Panc1 (cell line): Measurements from ENCODE around the gene PLAAT2. TPM values are rescaled to one million over a fixed set of nuclear protein-coding genes. Genes with fewer than 3 reads are reported as not detected.
"Not testable (repeated sequence)": the region's sequence is repeated elsewhere in the genome, so short reads cannot be mapped to it uniquely, and the experiment has no call there.

ENCODE experiments used
- ATAC-seq: fragments of 200-7000 bp; cut with Tn5 transposase; 2 replicates; pipeline ENCODE4 v1.9.1; 2020; ENCODE audit warnings: mild to moderate bottlenecking, moderate library complexity
- BruUV-seq: library from RNA; stranded (reverse); fragments of 400-500 nt; replicated peaks from 2 replicates; lab custom pipeline; 2021; lab: Mats Ljungman, UMichigan
- CTCF ChIA-PET: fragments of 300-600 bp; sonication (Branson Sonifier 250); formaldehyde crosslinking; loops from one replicate; lab custom pipeline; 2022; ENCODE audit warnings: antibody characterized with exemption; lab: Charles Lee
- POLR2A ChIA-PET: fragments of 300-600 bp; sonication (Branson Sonifier 250); formaldehyde crosslinking; loops from one replicate; lab custom pipeline; 2022; ENCODE audit warnings: antibody characterized with exemption; lab: Charles Lee
- DNase-seq: peaks from one replicate; pipeline ENCODE4 v3.0.0-alpha.2; 2010; ENCODE audit warnings: low read depth, low spot score
- H3K27ac ChIP-seq: 2 replicates; pipeline ENCODE4 v1.5.1; 2011; ENCODE audit warnings: mild to moderate bottlenecking, low read length, inconsistent platforms
- H3K27me3 ChIP-seq: fragments of 200-500 bp; sonication (Bioruptor generic); 2 replicates; pipeline ENCODE4 v1.6.0; 2014; ENCODE audit warnings: low read length, inconsistent platforms; ENCODE audit not compliant: control insufficient read depth, insufficient read depth
- H3K36me3 ChIP-seq: fragments of 200-500 bp; sonication (Bioruptor generic); 2 replicates; pipeline ENCODE4 v1.5.1; 2014; ENCODE audit warnings: inconsistent platforms, mild to moderate bottlenecking, low read length, moderate library complexity; ENCODE audit not compliant: control insufficient read depth, insufficient read depth
- H3K4me1 ChIP-seq: 2 replicates; pipeline ENCODE4 v1.5.1; 2011; ENCODE audit warnings: inconsistent platforms, mild to moderate bottlenecking, low read length, moderate library complexity; ENCODE audit not compliant: control insufficient read depth, insufficient read depth
- H3K4me3 ChIP-seq, 2 experiments: 2 replicates each; pipeline ENCODE4 v1.5.1; 2011 to 2012; ENCODE audit warnings: low read depth in 2 of 2, low read length in 2 of 2, mild to moderate bottlenecking in 2 of 2, inconsistent platforms in 1 of 2, moderate library complexity in 1 of 2
- H3K9me3 ChIP-seq: fragments of 200-500 bp; sonication (Bioruptor generic); 2 replicates; pipeline ENCODE4 v1.5.1; 2014; ENCODE audit warnings: low read depth, mild to moderate bottlenecking, inconsistent platforms, low read length, moderate library complexity; ENCODE audit not compliant: control insufficient read depth, insufficient read depth
- CTCF ChIP-seq: fragments of 450-650 bp; IDR thresholded peaks from 2 replicates; pipeline ENCODE4 v1.5.1; 2017; ENCODE audit warnings: mild to moderate bottlenecking
- POLR2AphosphoS5 ChIP-seq: IDR thresholded peaks from 2 replicates; pipeline ENCODE4 v1.6.1; 2012; ENCODE audit warnings: mild to moderate bottlenecking, low read depth, low read length, moderate library complexity
- REST ChIP-seq, 2 experiments: IDR thresholded peaks; 2 replicates each; pipeline ENCODE4 v1.6.1; 2011 to 2012; ENCODE audit warnings: low read depth in 2 of 2, control low read depth in 1 of 2, low read length in 1 of 2, mild to moderate bottlenecking in 1 of 2, moderate library complexity in 1 of 2; ENCODE audit not compliant: insufficient read depth in 1 of 2
- SIN3A ChIP-seq: IDR thresholded peaks from 2 replicates; pipeline ENCODE4 v1.6.1; 2012; ENCODE audit warnings: low read depth, mild to moderate bottlenecking, low read length, moderate library complexity, borderline replicate concordance; ENCODE audit not compliant: insufficient read depth
- TCF7L2 ChIP-seq: IDR thresholded peaks from 2 replicates; pipeline ENCODE4 v1.6.1; 2011; ENCODE audit warnings: mild to moderate bottlenecking, low read depth, low read length, inconsistent platforms
- in situ Hi-C: cut with HindIII; loops from 2 replicates; pipeline ENCODE4 v1.10.0; 2016; ENCODE audit warnings: low sequenced_read_pairs, low pct_unique_long_range_greater_than_20kb
- intact Hi-C: fragments of 100-400 bp; cut with micrococcal nuclease; formaldehyde crosslinking; loops from one replicate; pipeline ENCODE4 v1.10.0; 2022; ENCODE audit not compliant: unreplicated experiment
- total RNA-seq: library from RNA; stranded (reverse); gene quantifications from one replicate; pipeline ENCODE4 v1.2.1, GENCODE V29; 2021; ENCODE audit not compliant: unreplicated experiment

PLAAT2 gene
- total RNA-seq, 1 experiment from 2014 or later: not detected

- H3K9me3 ChIP-seq, H3K4me3 ChIP-seq, H3K36me3 ChIP-seq, BruUV-seq, H3K4me1 ChIP-seq, POLR2A ChIA-PET, DNase-seq, H3K27ac ChIP-seq, CTCF ChIA-PET, intact Hi-C loops, ATAC-seq, H3K27me3 ChIP-seq, in situ Hi-C loops: not testable (repeated sequence)
Observed at GRCh38 chr11:63529373-63529772, 33.8 kb downstream of the PLAAT2 start.

- POLR2A ChIA-PET, BruUV-seq, CTCF ChIA-PET, ATAC-seq, intact Hi-C loops, H3K36me3 ChIP-seq, in situ Hi-C loops, H3K9me3 ChIP-seq, H3K4me1 ChIP-seq, H3K27ac ChIP-seq, H3K27me3 ChIP-seq, DNase-seq, H3K4me3 ChIP-seq: not testable (repeated sequence)
Observed at GRCh38 chr11:63528729-63529278, 34.4 kb downstream of the PLAAT2 start.

GRCh38 chr11:63528156-63528555 lies 35.0 kb downstream of the PLAAT2 start:
- in situ Hi-C loops, ATAC-seq, DNase-seq, H3K9me3 ChIP-seq, intact Hi-C loops, H3K27me3 ChIP-seq, POLR2A ChIA-PET, H3K4me3 ChIP-seq, H3K27ac ChIP-seq, H3K36me3 ChIP-seq, H3K4me1 ChIP-seq, BruUV-seq, CTCF ChIA-PET: not testable (repeated sequence)

GRCh38 chr11:63527667-63528066 lies 35.5 kb downstream of the PLAAT2 start:
- no peak overlapping the region for H3K27ac ChIP-seq
- no peaks in the 10 kb centered on the region for H3K4me1 ChIP-seq
- ChIA-PET CTCF (no interaction called here), POLR2A (no interaction called here)
- ATAC-seq (no peak), DNase-seq (no peak)
- H3K4me3 ChIP-seq: no peak overlapping the region
- no peaks in the 10 kb centered on the region; the same call in 1 of the 2 replicates for H3K9me3 ChIP-seq
- peaks cover 2% of the 10 kb centered on the region; the same call in 1 of the 2 replicates for H3K27me3 ChIP-seq
- intact Hi-C loops: no loop called here
- H3K36me3 ChIP-seq: no peaks in the 10 kb centered on the region
- no TSS peak for BruUV-seq
- TF ChIP-seq SIN3A (no peak), TCF7L2 (no peak), POLR2AphosphoS5 (no peak), CTCF (no peak), REST (IDR thresholded peaks at IDR 0.05; ENCODE audit: insufficient read depth in 1 of 2, low read depth in 2 of 2, low read length in 1 of 2) (no peak)
- in situ Hi-C loops: no loop called here
